K562 (cell line): ENCODE data around the gene STK16. TPM values are rescaled to one million over a fixed set of nuclear protein-coding genes. Genes with fewer than 3 reads are reported as not detected.

Experiments
- ADNP ChIP-seq: fragments of 200-800 bp; sonication (Bioruptor generic); IDR thresholded peaks from 2 replicates; pipeline ENCODE4 v1.6.1; 2016; ENCODE audit warnings: missing genetic modification characterization, missing compliant biosample characterization
- BHLHE40 ChIP-seq: IDR thresholded peaks from 2 replicates; pipeline ENCODE4 v1.6.1; 2011; ENCODE audit warnings: low read length, improper control_type of control experiment
- CBX1 ChIP-seq: sonication (generic); IDR thresholded peaks from 2 replicates; pipeline ENCODE4 v1.6.1; 2016; ENCODE audit warnings: antibody characterized with exemption, low read depth, mild to moderate bottlenecking
- CCNT2 ChIP-seq: IDR thresholded peaks from 2 replicates; pipeline ENCODE4 v1.6.1; 2011; ENCODE audit warnings: borderline replicate concordance, low read depth, mild to moderate bottlenecking, moderate library complexity, mixed read lengths, low read length; ENCODE audit not compliant: insufficient read length; ENCODE audit errors: extremely low read depth
- PYGO2 ChIP-seq: fragments of 450-650 bp; IDR thresholded peaks from 2 replicates; pipeline ENCODE4 v1.6.1; 2016; ENCODE audit warnings: mild to moderate bottlenecking, missing genetic modification characterization, moderate library complexity, missing compliant biosample characterization
- RAD21 ChIP-seq, 2 experiments: fragments of 250-450 bp in 1 of 2; fragments of 450-650 bp in 1 of 2; sonication (Bioruptor Pico) in 1 of 2; formaldehyde crosslinking in 1 of 2; IDR thresholded peaks in 1 of 2; conservative IDR thresholded peaks in 1 of 2; 2 replicates each; pipeline versions ENCODE4 v1.4.0 to v1.8.0; 2020 to 2022; ENCODE audit warnings: mild to moderate bottlenecking in 2 of 2, moderate library complexity in 1 of 2
- STAT5A ChIP-seq: IDR thresholded peaks from 2 replicates; pipeline ENCODE4 v1.6.1; 2012; ENCODE audit warnings: low read length, inconsistent platforms, borderline replicate concordance
- TRIM24 ChIP-seq, 2 experiments: fragments of 450-650 bp; IDR thresholded peaks; 2 replicates each; pipeline ENCODE4 v1.6.1; 2016
- YY1 ChIP-seq, 3 experiments: IDR thresholded peaks; 2 replicates each; pipeline ENCODE4 v1.6.1; 2011; ENCODE audit warnings: low read length in 2 of 3, mild to moderate bottlenecking in 2 of 3, moderate library complexity in 2 of 3, borderline replicate concordance in 1 of 3, control low read depth in 1 of 3, low read depth in 1 of 3; ENCODE audit not compliant: insufficient read depth in 3 of 3, insufficient replicate concordance in 2 of 3, control insufficient read depth in 1 of 3, insufficient read length in 1 of 3; ENCODE audit errors: extremely low read depth in 1 of 3
- ZBTB7A ChIP-seq: IDR thresholded peaks from 2 replicates; pipeline ENCODE4 v1.6.1; 2011; ENCODE audit warnings: low read depth, mild to moderate bottlenecking, low read length, moderate library complexity, borderline replicate concordance; ENCODE audit not compliant: control insufficient read depth
- ZC3H8 ChIP-seq: fragments of 450-650 bp; IDR thresholded peaks from 2 replicates; pipeline ENCODE4 v1.6.1; 2017
- polyA plus RNA-seq, 8 experiments: library from polyadenylated mRNA; depleted of rRNA in 4 of 8; stranded (reverse) in 5 of 8; unstranded in 3 of 8; fragments of >200 nt; fragmentation: Nextera tagmentation in 2 of 8; fragmentation: Illumina TruSeq in 1 of 8; extraction: Ambion mirVana in 2 of 8; extraction: Trizol in 1 of 8; gene quantifications; 2 replicates each; pipeline versions ENCODE4 v1.2.1 to v1.2.3, GENCODE V29; 2011 to 2014; ENCODE audit warnings: inconsistent platforms in 1 of 8, missing spikeins in 1 of 8
- total RNA-seq, 7 experiments: library from RNA; depleted of rRNA in 6 of 7; stranded (reverse); fragments of >200 nt in 6 of 7; fragmentation: Illumina TruSeq in 2 of 7; extraction: Trizol in 2 of 7; gene quantifications; 2 replicates each; pipeline versions ENCODE4 v1.2.1 to v1.2.3, GENCODE V29; 2011 to 2021; ENCODE audit warnings: low replicate concordance in 1 of 7
- TF ChIP-seq, protein P1 (sequence below): fragments of 450-650 bp; IDR thresholded peaks from 2 replicates; pipeline ENCODE4 v1.6.1; 2016; ENCODE audit warnings: borderline replicate concordance
- TF ChIP-seq, protein P2 (sequence below): fragments of 250-450 bp; sonication (Bioruptor Pico); IDR thresholded peaks from 2 replicates; pipeline ENCODE4 v1.8.0; 2022; ENCODE audit warnings: moderate library complexity, mild to moderate bottlenecking, inconsistent platforms
- TF ChIP-seq, protein P3 (sequence below): sonication (generic); formaldehyde crosslinking; IDR thresholded peaks from 2 replicates; pipeline ENCODE4 v1.8.1; 2023; ENCODE audit warnings: mild to moderate bottlenecking, missing genetic modification reagents
- TF ChIP-seq, protein P4 (sequence below): fragments of 250-450 bp; sonication (Bioruptor Pico); IDR thresholded peaks from 2 replicates; pipeline ENCODE4 v1.8.0; 2021; ENCODE audit warnings: borderline replicate concordance, mild to moderate bottlenecking, moderate library complexity; ENCODE audit not compliant: poor library complexity, severe bottlenecking
- TF ChIP-seq, protein P5 (sequence below): sonication (generic); formaldehyde crosslinking; IDR thresholded peaks from 2 replicates; pipeline ENCODE4 v1.8.1; 2023; ENCODE audit warnings: mild to moderate bottlenecking, missing genetic modification reagents

The STK16 gene
- total and polyA plus RNA-seq, 9 of the 15 experiments (the other 6 are each of a cell fraction or from before 2014, with no cell fraction given) = 5.4 to 36.2 (median 17.8) TPM

DNA sequence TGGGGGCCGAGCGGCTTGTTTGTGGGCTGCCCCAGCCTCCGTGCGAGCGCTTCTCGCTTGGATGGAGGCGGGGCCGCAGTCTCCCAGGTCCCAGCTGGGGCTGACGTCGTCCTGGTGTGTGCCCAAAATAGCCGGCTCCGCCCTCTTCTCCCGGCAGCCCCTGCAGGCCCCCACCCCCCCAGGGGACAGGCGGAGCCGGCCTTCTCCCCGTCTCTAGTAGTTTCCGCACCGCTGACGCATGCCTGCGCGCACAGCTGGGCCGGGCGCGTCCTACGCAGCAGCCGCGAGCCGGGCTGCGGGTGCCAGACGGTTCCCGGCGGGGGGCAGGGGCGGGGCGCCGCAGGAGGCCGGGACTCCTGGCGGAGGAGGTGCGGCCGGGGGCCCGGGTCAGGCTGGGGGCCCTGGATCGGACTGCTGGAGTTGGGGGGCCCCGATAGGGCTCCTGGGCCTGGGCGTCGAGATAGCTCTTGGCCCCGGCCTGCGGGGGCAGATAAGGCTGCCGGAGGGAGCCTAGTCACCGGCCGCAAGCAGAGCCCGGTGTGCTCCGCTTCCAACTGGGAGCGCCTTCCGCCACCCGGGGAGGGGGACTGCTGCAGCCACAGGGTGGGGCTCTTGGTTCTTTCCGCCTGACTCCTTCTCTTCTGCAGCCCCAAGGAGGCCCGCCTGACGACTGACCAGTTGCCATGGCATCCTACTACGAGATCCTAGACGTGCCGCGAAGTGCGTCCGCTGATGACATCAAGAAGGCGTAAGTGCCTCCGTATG lies 34.1 kb downstream of the STK16 start, which contains the start of gene DNAJB2 (continued):
- TF ChIP-seq RAD21 (CRISPR knock-in tag; conservative IDR thresholded peaks at IDR 0.05 in 1 of 2, IDR thresholded peaks at IDR 0.05 in 1 of 2) (peak; percentile 72 to 74), PYGO2 (tag) (no peak), BHLHE40 (peak; percentile 73), CCNT2 (peak; percentile 100), STAT5A (peak; percentile 91), ZC3H8 (no peak), CBX1 (peak; percentile 46), TRIM24 (IDR thresholded peaks at IDR 0.05) (peak; percentile 88 to 90), ADNP (no peak), ZBTB7A (peak; percentile 98; the same call in 1 of the 2 replicates), YY1 (IDR thresholded peaks at IDR 0.05; ENCODE audit: borderline replicate concordance in 1 of 3, control insufficient read depth in 1 of 3, extremely low read depth in 1 of 3, insufficient read depth in 3 of 3, insufficient read length in 1 of 3, insufficient replicate concordance in 2 of 3, low read depth in 1 of 3, low read length in 2 of 3) (peak in 1 of 3 experiments; percentile 36)
- TF ChIP-seq, protein P1, sequence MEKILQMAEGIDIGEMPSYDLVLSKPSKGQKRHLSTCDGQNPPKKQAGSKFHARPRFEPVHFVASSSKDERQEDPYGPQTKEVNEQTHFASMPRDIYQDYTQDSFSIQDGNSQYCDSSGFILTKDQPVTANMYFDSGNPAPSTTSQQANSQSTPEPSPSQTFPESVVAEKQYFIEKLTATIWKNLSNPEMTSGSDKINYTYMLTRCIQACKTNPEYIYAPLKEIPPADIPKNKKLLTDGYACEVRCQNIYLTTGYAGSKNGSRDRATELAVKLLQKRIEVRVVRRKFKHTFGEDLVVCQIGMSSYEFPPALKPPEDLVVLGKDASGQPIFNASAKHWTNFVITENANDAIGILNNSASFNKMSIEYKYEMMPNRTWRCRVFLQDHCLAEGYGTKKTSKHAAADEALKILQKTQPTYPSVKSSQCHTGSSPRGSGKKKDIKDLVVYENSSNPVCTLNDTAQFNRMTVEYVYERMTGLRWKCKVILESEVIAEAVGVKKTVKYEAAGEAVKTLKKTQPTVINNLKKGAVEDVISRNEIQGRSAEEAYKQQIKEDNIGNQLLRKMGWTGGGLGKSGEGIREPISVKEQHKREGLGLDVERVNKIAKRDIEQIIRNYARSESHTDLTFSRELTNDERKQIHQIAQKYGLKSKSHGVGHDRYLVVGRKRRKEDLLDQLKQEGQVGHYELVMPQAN = no peak
- TF ChIP-seq, protein P2, sequence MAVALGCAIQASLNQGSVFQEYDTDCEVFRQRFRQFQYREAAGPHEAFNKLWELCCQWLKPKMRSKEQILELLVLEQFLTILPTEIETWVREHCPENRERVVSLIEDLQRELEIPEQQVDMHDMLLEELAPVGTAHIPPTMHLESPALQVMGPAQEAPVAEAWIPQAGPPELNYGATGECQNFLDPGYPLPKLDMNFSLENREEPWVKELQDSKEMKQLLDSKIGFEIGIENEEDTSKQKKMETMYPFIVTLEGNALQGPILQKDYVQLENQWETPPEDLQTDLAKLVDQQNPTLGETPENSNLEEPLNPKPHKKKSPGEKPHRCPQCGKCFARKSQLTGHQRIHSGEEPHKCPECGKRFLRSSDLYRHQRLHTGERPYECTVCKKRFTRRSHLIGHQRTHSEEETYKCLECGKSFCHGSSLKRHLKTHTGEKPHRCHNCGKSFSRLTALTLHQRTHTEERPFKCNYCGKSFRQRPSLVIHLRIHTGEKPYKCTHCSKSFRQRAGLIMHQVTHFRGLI = peak; percentile 70; the same call in 1 of the 2 replicates
- TF ChIP-seq, protein P3, sequence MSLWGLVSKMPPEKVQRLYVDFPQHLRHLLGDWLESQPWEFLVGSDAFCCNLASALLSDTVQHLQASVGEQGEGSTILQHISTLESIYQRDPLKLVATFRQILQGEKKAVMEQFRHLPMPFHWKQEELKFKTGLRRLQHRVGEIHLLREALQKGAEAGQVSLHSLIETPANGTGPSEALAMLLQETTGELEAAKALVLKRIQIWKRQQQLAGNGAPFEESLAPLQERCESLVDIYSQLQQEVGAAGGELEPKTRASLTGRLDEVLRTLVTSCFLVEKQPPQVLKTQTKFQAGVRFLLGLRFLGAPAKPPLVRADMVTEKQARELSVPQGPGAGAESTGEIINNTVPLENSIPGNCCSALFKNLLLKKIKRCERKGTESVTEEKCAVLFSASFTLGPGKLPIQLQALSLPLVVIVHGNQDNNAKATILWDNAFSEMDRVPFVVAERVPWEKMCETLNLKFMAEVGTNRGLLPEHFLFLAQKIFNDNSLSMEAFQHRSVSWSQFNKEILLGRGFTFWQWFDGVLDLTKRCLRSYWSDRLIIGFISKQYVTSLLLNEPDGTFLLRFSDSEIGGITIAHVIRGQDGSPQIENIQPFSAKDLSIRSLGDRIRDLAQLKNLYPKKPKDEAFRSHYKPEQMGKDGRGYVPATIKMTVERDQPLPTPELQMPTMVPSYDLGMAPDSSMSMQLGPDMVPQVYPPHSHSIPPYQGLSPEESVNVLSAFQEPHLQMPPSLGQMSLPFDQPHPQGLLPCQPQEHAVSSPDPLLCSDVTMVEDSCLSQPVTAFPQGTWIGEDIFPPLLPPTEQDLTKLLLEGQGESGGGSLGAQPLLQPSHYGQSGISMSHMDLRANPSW (CRISPR knock-in tag) = no peak; the same call in 1 of the 2 replicates
- TF ChIP-seq, protein P4, sequence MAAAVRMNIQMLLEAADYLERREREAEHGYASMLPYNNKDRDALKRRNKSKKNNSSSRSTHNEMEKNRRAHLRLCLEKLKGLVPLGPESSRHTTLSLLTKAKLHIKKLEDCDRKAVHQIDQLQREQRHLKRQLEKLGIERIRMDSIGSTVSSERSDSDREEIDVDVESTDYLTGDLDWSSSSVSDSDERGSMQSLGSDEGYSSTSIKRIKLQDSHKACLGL (CRISPR knock-in tag) = no peak
- TF ChIP-seq, protein P5, sequence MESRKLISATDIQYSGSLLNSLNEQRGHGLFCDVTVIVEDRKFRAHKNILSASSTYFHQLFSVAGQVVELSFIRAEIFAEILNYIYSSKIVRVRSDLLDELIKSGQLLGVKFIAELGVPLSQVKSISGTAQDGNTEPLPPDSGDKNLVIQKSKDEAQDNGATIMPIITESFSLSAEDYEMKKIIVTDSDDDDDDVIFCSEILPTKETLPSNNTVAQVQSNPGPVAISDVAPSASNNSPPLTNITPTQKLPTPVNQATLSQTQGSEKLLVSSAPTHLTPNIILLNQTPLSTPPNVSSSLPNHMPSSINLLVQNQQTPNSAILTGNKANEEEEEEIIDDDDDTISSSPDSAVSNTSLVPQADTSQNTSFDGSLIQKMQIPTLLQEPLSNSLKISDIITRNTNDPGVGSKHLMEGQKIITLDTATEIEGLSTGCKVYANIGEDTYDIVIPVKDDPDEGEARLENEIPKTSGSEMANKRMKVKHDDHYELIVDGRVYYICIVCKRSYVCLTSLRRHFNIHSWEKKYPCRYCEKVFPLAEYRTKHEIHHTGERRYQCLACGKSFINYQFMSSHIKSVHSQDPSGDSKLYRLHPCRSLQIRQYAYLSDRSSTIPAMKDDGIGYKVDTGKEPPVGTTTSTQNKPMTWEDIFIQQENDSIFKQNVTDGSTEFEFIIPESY = peak; percentile 56; the same call in 1 of the 2 replicates
